Right atrium auricular region (tissue), 2 donors: ENCODE results near the gene TEAD1. TPM values are rescaled to one million over a fixed set of nuclear protein-coding genes. Genes with fewer than 3 reads are reported as not detected.

Source experiments
- DNase-seq: peaks from one replicate; pipeline ENCODE4 v3.0.0-alpha.2; 2019; ENCODE audit warnings: low spot score
- H3K27ac ChIP-seq, 2 donors: fragments of 200-600 bp; sonication (generic); 1 replicate in 1 of 2; 2 replicates in 1 of 2; pipeline ENCODE4 v1.5.1; 2016 to 2019
- H3K27me3 ChIP-seq, 2 donors: fragments of 200-600 bp; sonication (generic); one replicate each; pipeline versions ENCODE4 v1.5.1 to v1.6.0; 2017 to 2019
- H3K36me3 ChIP-seq: fragments of 200-600 bp; sonication (generic); one replicate; pipeline ENCODE4 v1.5.1; 2016
- H3K4me1 ChIP-seq, 2 donors: fragments of 200-600 bp; sonication (generic); one replicate each; pipeline versions ENCODE4 v1.5.1 to v1.6.0; 2017 to 2019
- H3K4me3 ChIP-seq, 2 donors: fragments of 200-600 bp; sonication (generic); 1 replicate in 1 of 2; 2 replicates in 1 of 2; pipeline ENCODE4 v1.5.1; 2017 to 2019; ENCODE audit warnings: mild to moderate bottlenecking in 1 of 2, moderate library complexity in 1 of 2
- H3K9me3 ChIP-seq, 2 donors: fragments of 200-600 bp; sonication (generic); one replicate each; pipeline ENCODE4 v1.5.1; 2019
- total RNA-seq, 2 donors: library from RNA; depleted of rRNA; stranded (reverse); fragments of >200 nt; gene quantifications; one replicate each; pipeline ENCODE4 v1.1.0, GENCODE V29; 2016
- TF ChIP-seq, protein P1 (sequence below), 2 donors: fragments of 200-600 bp; sonication (generic); IDR thresholded peaks; one replicate each; pipeline ENCODE4 v1.5.1; 2019; ENCODE audit warnings: antibody characterized with exemption in 2 of 2

TEAD1 gene
- total RNA-seq, 2 donors from 2014 or later: 73.8 to 99.8 TPM

GRCh38 chr11:12905435-12905834 is 231.2 kb downstream of the TEAD1 start:
- H3K4me1 ChIP-seq: peaks cover 0 to 9% of the 10 kb centered on the region in 2 donors
- H3K27me3 ChIP-seq: no peaks in the 10 kb centered on the region
- TF ChIP-seq, protein P1, sequence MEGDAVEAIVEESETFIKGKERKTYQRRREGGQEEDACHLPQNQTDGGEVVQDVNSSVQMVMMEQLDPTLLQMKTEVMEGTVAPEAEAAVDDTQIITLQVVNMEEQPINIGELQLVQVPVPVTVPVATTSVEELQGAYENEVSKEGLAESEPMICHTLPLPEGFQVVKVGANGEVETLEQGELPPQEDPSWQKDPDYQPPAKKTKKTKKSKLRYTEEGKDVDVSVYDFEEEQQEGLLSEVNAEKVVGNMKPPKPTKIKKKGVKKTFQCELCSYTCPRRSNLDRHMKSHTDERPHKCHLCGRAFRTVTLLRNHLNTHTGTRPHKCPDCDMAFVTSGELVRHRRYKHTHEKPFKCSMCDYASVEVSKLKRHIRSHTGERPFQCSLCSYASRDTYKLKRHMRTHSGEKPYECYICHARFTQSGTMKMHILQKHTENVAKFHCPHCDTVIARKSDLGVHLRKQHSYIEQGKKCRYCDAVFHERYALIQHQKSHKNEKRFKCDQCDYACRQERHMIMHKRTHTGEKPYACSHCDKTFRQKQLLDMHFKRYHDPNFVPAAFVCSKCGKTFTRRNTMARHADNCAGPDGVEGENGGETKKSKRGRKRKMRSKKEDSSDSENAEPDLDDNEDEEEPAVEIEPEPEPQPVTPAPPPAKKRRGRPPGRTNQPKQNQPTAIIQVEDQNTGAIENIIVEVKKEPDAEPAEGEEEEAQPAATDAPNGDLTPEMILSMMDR (IDR thresholded peaks at IDR 0.05): no peak
- H3K36me3 ChIP-seq: peaks cover 22% of the 10 kb centered on the region
- H3K9me3 ChIP-seq: no peaks in the 10 kb centered on the region
- H3K27ac ChIP-seq: no peak overlapping the region
- DNase-seq: no peak
- H3K4me3 ChIP-seq: no peak overlapping the region

- Histone ChIP-seq H3K4me1 (no peaks in the 10 kb centered on the region), H3K9me3 (no peaks in the 10 kb centered on the region), H3K27me3 (no peaks in the 10 kb centered on the region), H3K27ac (no peak overlapping the region), H3K36me3 (peaks cover 22% of the 10 kb centered on the region), H3K4me3 (no peak overlapping the region)
- DNase-seq: no peak
- TF ChIP-seq, protein P1 (IDR thresholded peaks at IDR 0.05): no peak
Observed at GRCh38 chr11:12906501-12906900, 232.3 kb downstream of the TEAD1 start.

DNA sequence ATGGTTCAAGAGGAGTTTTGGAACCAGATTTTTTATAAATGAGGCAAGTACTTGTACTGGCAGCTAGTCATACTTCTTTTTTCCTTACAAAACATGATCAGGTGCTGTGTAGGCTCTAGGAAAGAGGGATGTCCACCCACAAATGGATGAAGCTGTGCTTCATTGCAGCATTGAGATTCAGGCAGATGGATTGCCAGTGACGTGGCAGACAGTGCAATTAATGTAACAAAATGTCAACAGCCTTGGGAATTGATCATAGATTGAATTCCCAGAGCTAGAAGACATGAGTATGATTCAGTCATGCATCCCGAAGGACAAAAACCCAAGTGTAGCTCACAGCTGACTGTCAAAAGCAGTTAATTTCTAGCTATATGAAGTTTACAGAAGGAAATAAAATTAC is 235.7 kb downstream of the TEAD1 start:
- no peak overlapping the region for H3K4me3 ChIP-seq
- no peaks in the 10 kb centered on the region for H3K9me3 ChIP-seq
- TF ChIP-seq, protein P1 (IDR thresholded peaks at IDR 0.05): no peak
- H3K4me1 ChIP-seq: peaks cover 0 to 10% of the 10 kb centered on the region in 2 donors
- H3K27ac ChIP-seq: no peak overlapping the region
- no peak for DNase-seq
- no peaks in the 10 kb centered on the region for H3K27me3 ChIP-seq
- no peaks in the 10 kb centered on the region for H3K36me3 ChIP-seq

GRCh38 chr11:12914400-12914912 is 240.2 kb downstream of the TEAD1 start:
- Histone ChIP-seq H3K27me3 (no peaks in the 10 kb centered on the region), H3K27ac (peak overlapping the region; percentile 33), H3K4me1 (peaks cover 0 to 17% of the 10 kb centered on the region in 2 donors), H3K36me3 (no peaks in the 10 kb centered on the region), H3K9me3 (no peaks in the 10 kb centered on the region), H3K4me3 (no peak overlapping the region)
- no peak for DNase-seq
- TF ChIP-seq, protein P1 (IDR thresholded peaks at IDR 0.05): peak; percentile 64 to 76

- Histone ChIP-seq H3K9me3 (no peaks in the 10 kb centered on the region), H3K4me1 (peaks cover 0 to 17% of the 10 kb centered on the region in 2 donors), H3K27ac (peak overlapping the region; percentile 33), H3K4me3 (no peak overlapping the region), H3K27me3 (no peaks in the 10 kb centered on the region), H3K36me3 (no peaks in the 10 kb centered on the region)
- TF ChIP-seq, protein P1 (IDR thresholded peaks at IDR 0.05): no peak
- DNase-seq: no peak
Observed at GRCh38 chr11:12915093-12915492, 240.9 kb downstream of the TEAD1 start.

- H3K4me1 ChIP-seq: peaks cover 0 to 17% of the 10 kb centered on the region in 2 donors
Observed at GRCh38 chr11:12917822-12918221, 243.6 kb downstream of the TEAD1 start.

More at GRCh38 chr11:12917822-12918221, 243.6 kb downstream of the TEAD1 start:
- TF ChIP-seq, protein P1 (IDR thresholded peaks at IDR 0.05): no peak
- Histone ChIP-seq H3K27me3 (no peaks in the 10 kb centered on the region), H3K9me3 (no peaks in the 10 kb centered on the region), H3K36me3 (no peaks in the 10 kb centered on the region), H3K4me3 (no peak overlapping the region), H3K27ac (no peak overlapping the region)
- no peak for DNase-seq
